GM12878 (cell line): Measurements from ENCODE around the gene ARL15. TPM values are rescaled to one million over a fixed set of nuclear protein-coding genes. Genes with fewer than 3 reads are reported as not detected.
"Not testable (repeated sequence)": the region's sequence is repeated elsewhere in the genome, so short reads cannot be mapped to it uniquely, and the experiment has no call there.

ENCODE experiments used
- ATAC-seq: fragments of 200-7000 bp; cut with Tn5 transposase; 3 replicates; pipeline ENCODE4 v1.9.1; 2020; ENCODE audit warnings: mild to moderate bottlenecking, moderate library complexity
- BruUV-seq: library from RNA; stranded (reverse); fragments of 400-500 nt; replicated peaks from 2 replicates; lab custom pipeline; 2021; lab: Mats Ljungman, UMichigan
- CTCF ChIA-PET: fragments of 300-600 bp; sonication (Branson Sonifier 250); formaldehyde crosslinking; extraction: SDS; loops from one replicate; lab custom pipeline; 2021; ENCODE audit warnings: inconsistent platforms; lab: Yijun Ruan, JAX
- POLR2A ChIA-PET: fragments of 350-600 bp; formaldehyde crosslinking; extraction: SDS; loops from one replicate; lab custom pipeline; 2021; ENCODE audit warnings: inconsistent platforms; lab: Charles Lee
- RAD21 ChIA-PET: fragments of 300-600 bp; sonication (Branson Sonifier 250); formaldehyde crosslinking; loops from one replicate; lab custom pipeline; 2023; ENCODE audit warnings: antibody characterized with exemption; ENCODE audit not compliant: unreplicated experiment; lab: Charles Lee
- SMC1A ChIA-PET: fragments of 300-600 bp; sonication (Branson Sonifier 250); formaldehyde crosslinking; loops from one replicate; lab custom pipeline; 2023; ENCODE audit not compliant: unreplicated experiment, uncharacterized antibody; lab: Charles Lee
- DNase-seq: peaks from one replicate; pipeline ENCODE4 v3.0.0-alpha.2; 2011; ENCODE audit warnings: low read depth, low spot score
- FAIRE-seq: peaks from 3 replicates; lab custom pipeline; 2011; peaks lifted over from hg19 to GRCh38; lab: Jason Lieb, UNC
- H2AFZ ChIP-seq: 2 replicates; pipeline ENCODE4 v1.6.0; 2011; ENCODE audit warnings: low read depth, low read length, control low read depth; ENCODE audit not compliant: control insufficient read depth
- H3K27ac ChIP-seq: 2 replicates; pipeline ENCODE4 v1.5.1; 2011; ENCODE audit warnings: control low read depth; ENCODE audit not compliant: control insufficient read depth, insufficient read depth
- H3K27me3 ChIP-seq, 2 experiments: replicated peaks in 1 of 2; 2 replicates each; pipeline versions ENCODE4 v1.6.0 to v1.6.1; 2011; ENCODE audit warnings: low read length in 1 of 2; ENCODE audit not compliant: control insufficient read depth in 2 of 2, insufficient read depth in 2 of 2
- H3K36me3 ChIP-seq, 2 experiments: 2 replicates each; pipeline ENCODE4 v1.5.1; 2011; ENCODE audit warnings: low read length in 1 of 2; ENCODE audit not compliant: control insufficient read depth in 2 of 2, insufficient read depth in 2 of 2
- H3K4me1 ChIP-seq: 2 replicates; pipeline ENCODE4 v1.6.1; 2011; ENCODE audit warnings: mild to moderate bottlenecking, low read length, moderate library complexity, mixed read lengths; ENCODE audit not compliant: control insufficient read depth, insufficient read depth
- H3K4me2 ChIP-seq: 2 replicates; pipeline ENCODE4 v1.6.0; 2011; ENCODE audit warnings: control low read depth; ENCODE audit not compliant: control insufficient read depth, insufficient read depth
- H3K4me3 ChIP-seq: fragments of 200-600 bp; sonication (generic); 2 replicates; pipeline ENCODE4 v1.5.1; 2016
- H3K79me2 ChIP-seq: 2 replicates; pipeline ENCODE4 v1.6.0; 2011; ENCODE audit warnings: low read length; ENCODE audit not compliant: control insufficient read depth, insufficient read depth
- H3K9ac ChIP-seq: 2 replicates; pipeline ENCODE4 v1.8.0; 2011; ENCODE audit warnings: low read length, control low read depth, mixed read lengths; ENCODE audit not compliant: control insufficient read depth, insufficient read depth
- H3K9me3 ChIP-seq: replicated peaks from 3 replicates; pipeline ENCODE4 v1.5.1; 2011; ENCODE audit warnings: mild to moderate bottlenecking, low read length; ENCODE audit not compliant: control insufficient read depth, insufficient read depth
- H4K20me1 ChIP-seq: 2 replicates; pipeline ENCODE4 v1.6.0; 2011; ENCODE audit not compliant: control insufficient read depth, insufficient read depth
- REST ChIP-seq: IDR thresholded peaks from 2 replicates; pipeline ENCODE4 v1.6.1; 2012; ENCODE audit warnings: mild to moderate bottlenecking, low read depth, low read length
- WGBS: methylation state at CpG from one replicate; pipeline ENCODE4 v1.1.6; 2016; ENCODE audit warnings: low lambda C conversion rate; ENCODE audit not compliant: insufficient replicate concordance, insufficient coverage; ENCODE audit errors: missing lambda C conversion rate; 5-methylcytosine and 5-hydroxymethylcytosine counted together
- in situ Hi-C: fragments of 300-500 bp; cut with MboI; formaldehyde crosslinking; loops from 9 replicates; pipeline ENCODE4 v1.14.3; 2018; ENCODE audit warnings: mixed read lengths
- intact Hi-C: fragments of 100-400 bp; cut with micrococcal nuclease; formaldehyde crosslinking; loops from one replicate; pipeline ENCODE4 v1.14.2; 2022; ENCODE audit not compliant: unreplicated experiment
- polyA plus RNA-seq, 11 experiments: library from polyadenylated mRNA; depleted of rRNA in 4 of 11; unstranded in 6 of 11; stranded (reverse) in 5 of 11; fragments of >200 nt; fragmentation: Nextera tagmentation in 4 of 11; fragmentation: Illumina TruSeq in 1 of 11; extraction: Ambion mirVana in 4 of 11; extraction: Trizol in 1 of 11; gene quantifications; 1 replicate in 1 of 11; 2 replicates in 10 of 11; pipeline versions ENCODE4 v1.2.1 to v1.2.3, GENCODE V29; 2011 to 2016; ENCODE audit warnings: inconsistent platforms in 2 of 11, missing spikeins in 2 of 11, low read depth in 1 of 11
- total RNA-seq, 4 experiments: library from RNA; depleted of rRNA in 3 of 4; stranded (reverse); fragments of >200 nt in 3 of 4; fragmentation: Illumina TruSeq in 1 of 4; extraction: Trizol in 1 of 4; gene quantifications; 2 replicates each; pipeline versions ENCODE4 v1.2.1 to v1.2.3, GENCODE V29; 2013 to 2021

The ARL15 gene
- total and polyA plus RNA-seq, 10 of the 15 experiments (the other 5 are each of a cell fraction or from before 2014, with no cell fraction given), result 3.6 to 11.0 (median 7.7) TPM

GRCh38 chr5:53856506-53856905 lies 453.9 kb downstream of the ARL15 start (continued):
- TF ChIP-seq REST, result no peak

GRCh38 chr5:53836851-53837430 lies 473.4 kb downstream of the ARL15 start:
- H3K36me3 ChIP-seq, DNase-seq, SMC1A ChIA-PET, H3K4me3 ChIP-seq, POLR2A ChIA-PET, H3K27me3 ChIP-seq, H3K79me2 ChIP-seq, RAD21 ChIA-PET, intact Hi-C loops, H3K4me1 ChIP-seq, H2AFZ ChIP-seq, H4K20me1 ChIP-seq, CTCF ChIA-PET, in situ Hi-C loops, BruUV-seq, FAIRE-seq, H3K4me2 ChIP-seq, H3K9ac ChIP-seq, ATAC-seq, H3K27ac ChIP-seq, H3K9me3 ChIP-seq: not testable (repeated sequence)
- WGBS, result 64% methylated on average over 19 of the region's 19 CpGs
